ENCODE data around the gene FZD8.
A peak's percentile ranks its signal among the peaks of the same experiment; 100 is the strongest.
"Not testable (repeated sequence)": the region's sequence is repeated elsewhere in the genome, so short reads cannot be mapped to it uniquely, and the experiment has no call there.

Gene FZD8, protein sequence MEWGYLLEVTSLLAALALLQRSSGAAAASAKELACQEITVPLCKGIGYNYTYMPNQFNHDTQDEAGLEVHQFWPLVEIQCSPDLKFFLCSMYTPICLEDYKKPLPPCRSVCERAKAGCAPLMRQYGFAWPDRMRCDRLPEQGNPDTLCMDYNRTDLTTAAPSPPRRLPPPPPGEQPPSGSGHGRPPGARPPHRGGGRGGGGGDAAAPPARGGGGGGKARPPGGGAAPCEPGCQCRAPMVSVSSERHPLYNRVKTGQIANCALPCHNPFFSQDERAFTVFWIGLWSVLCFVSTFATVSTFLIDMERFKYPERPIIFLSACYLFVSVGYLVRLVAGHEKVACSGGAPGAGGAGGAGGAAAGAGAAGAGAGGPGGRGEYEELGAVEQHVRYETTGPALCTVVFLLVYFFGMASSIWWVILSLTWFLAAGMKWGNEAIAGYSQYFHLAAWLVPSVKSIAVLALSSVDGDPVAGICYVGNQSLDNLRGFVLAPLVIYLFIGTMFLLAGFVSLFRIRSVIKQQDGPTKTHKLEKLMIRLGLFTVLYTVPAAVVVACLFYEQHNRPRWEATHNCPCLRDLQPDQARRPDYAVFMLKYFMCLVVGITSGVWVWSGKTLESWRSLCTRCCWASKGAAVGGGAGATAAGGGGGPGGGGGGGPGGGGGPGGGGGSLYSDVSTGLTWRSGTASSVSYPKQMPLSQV

DNA sequence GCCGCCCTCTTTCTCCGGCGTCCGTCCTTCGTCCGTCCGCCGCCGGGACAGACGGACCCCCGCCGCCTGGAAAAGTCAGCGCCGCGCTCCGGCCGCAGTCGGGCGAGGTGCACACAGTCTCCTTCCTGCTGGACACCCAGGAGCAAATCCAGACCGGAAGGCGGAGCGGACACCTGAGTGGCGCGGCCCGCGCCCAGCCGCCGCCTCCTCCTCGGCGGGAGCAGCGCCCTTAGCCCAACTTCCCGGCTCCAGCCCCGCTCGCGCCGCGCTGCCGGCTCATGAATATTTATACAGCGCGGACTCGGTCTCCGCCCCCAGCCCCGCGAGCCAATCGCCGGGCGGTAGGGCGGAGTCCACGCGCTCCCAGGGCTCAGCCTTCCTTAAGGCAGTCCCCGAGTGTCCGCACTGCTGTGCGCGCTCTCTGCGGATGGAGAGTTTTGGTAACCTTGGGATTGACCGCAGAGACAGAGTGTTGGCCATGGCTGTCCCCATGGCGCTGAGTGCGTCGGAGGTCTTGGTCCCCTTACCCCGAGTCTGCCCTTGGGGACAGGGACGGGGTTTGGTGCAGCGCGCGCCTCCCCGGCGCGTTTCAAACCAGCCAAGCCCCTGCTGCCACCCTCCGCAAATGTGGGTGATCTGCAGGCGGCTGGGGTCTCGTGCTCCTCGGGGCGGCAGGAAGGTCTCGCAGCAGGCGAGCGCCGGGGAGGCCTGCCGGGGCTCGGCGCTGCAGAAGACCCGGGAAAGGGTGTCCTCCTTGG lies at the start of gene FZD8:
Gene FZD8 (minus strand): TSS at position 262 of the 758 bp plus-strand sequence. CDS start 867 bp downstream, outside the sequence.
- DNase-seq: peak; percentile 80

DNA sequence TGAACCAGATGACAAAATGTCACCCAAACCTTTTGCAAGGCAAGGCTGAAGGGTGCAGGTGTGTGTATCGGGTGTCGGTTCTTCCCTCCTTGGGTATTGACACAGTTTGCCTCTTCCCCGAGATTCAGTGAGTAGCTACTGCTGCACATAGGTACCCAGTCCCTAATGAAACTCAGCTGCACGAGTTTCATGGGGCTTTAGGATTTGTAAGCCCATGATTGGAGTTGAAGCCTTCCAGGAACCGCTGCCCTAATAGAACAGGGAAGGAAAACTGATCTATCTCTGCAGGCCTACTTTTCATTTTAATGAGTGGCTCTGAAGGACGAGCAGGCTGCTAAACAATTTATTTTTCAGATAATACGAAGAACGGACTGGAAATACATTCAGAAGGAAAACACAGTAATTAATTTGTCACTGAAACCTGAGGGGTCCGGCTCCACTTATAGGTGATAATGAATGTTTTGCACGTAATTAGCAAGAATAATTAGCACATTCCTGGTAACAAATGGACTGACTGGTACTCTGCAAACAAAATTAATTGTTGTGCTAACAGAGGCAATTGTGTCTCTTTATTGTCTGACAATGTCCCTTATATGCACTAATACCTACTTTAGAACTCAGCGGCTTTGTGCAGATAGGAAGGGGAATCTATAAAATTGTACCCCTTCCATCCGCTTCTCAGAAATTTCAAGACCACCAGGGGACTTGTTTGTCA lies 49.6 kb upstream of the FZD8 start:
- no peak for DNase-seq

DNA sequence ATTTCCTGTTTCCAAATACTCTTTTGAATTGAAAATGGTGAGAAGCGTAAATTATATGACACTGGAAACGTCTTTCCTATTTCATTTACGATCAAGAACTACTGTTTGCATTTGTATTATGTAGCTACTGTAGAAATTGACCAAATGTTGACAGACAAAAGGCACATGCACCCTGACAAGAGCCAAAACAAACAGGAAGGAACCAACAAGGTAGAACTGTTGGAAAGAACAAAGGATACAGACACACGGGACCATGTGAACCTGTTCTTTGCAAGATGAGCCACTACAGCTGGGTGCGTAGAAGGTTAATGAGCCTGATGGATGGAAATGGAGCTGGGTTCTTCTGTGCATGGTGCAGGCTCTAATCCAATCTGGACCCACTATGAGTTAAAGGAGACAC lies 48.4 kb upstream of the FZD8 start:
- no peak for DNase-seq

DNA sequence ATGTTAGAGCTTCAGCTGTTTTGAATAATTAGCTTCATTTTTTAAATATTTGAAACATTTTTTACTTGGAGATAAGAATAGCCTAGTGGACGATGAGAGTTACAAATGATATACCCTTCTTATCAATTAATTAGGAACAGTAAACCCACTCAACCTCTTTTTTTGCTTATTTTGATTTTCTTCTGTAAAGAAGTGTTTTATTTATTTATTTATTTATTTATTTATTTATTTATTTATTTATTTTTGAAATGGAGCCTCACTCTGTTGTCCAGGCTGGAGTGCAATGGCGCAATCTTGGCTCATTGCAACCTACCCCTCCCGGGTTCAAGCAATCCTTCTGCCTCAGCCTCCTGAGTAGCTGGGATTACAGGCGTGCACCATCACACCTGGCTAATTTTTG lies 43.8 kb upstream of the FZD8 start:
- not testable (repeated sequence) for DNase-seq

DNA sequence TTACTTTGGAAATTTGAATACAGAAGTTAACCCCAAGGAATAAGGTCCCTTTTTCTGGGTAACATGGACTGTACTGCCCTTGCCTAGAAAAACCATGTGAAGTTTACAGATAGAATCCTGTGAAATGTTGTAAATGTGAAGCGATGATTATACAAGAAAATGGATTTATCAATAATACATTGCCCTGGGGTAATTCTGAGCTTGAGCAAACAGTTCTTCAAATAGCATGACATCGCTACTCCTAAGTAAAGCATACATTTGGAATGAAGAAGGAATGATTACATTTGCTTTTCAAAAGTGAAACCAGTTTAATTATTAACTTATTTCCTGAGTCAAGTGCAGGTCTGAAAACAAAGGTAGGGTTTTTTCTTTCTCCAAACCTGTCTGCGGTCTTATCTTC lies 43.3 kb upstream of the FZD8 start:
- DNase-seq: no peak

DNA sequence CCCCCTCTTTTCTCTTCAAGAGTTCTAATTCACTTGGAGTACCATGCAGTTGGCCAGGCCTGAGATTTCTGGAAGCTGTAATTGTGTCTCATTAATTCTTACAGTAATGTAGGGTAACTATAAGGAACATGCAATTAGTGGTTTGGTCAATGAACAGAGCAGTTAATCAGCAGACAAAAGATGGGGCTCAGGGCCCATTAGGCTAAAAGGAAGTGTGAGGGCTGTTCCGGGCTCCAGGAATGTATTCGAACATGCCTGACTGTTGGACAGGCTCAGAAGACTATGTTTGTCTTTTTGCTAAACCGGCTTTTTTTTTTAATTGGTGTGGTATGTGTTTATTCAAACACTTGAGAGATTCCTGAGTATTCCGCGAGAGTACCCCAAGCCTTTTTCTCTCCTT lies 42.5 kb upstream of the FZD8 start:
- DNase-seq: no peak

DNA sequence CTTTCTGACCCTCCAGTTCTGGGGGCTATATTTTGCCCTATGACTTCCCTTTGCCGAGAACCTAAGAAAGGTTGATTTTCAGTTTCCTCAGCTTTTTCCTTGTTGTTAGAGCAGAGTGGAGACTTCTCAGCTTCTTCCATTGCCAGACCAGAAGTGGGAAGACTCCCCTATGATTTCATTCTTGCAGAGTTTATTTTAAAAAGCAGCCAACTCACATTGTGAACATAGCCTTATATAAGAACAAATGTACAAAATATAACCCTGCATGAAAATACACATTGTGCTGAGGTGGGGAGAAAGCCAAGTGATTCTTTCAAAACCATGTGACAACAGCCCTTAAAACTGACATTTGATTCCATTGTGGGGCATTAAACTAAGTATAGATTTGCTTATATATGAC lies 33.8 kb upstream of the FZD8 start:
- no peak for DNase-seq

DNA sequence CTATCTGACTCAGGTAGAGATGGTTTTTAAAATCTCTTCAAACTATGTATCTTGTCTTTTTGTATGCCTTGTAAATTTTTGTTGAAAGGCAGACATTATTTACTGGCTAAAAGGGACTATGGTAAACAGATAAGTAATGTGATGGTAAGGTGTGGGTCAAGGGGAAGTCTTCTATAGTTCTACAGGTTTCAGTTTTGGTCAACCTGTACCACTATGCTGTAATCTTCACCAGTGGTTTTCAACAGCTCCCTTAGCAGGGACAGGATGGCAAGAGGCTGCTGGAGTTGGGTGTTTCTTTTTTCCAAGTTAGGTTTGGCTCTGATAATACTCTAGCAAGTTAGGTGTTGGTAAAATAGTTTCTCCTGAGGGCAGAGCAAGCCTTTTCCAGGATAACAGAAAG lies 32.7 kb upstream of the FZD8 start:
- no peak for DNase-seq

DNA sequence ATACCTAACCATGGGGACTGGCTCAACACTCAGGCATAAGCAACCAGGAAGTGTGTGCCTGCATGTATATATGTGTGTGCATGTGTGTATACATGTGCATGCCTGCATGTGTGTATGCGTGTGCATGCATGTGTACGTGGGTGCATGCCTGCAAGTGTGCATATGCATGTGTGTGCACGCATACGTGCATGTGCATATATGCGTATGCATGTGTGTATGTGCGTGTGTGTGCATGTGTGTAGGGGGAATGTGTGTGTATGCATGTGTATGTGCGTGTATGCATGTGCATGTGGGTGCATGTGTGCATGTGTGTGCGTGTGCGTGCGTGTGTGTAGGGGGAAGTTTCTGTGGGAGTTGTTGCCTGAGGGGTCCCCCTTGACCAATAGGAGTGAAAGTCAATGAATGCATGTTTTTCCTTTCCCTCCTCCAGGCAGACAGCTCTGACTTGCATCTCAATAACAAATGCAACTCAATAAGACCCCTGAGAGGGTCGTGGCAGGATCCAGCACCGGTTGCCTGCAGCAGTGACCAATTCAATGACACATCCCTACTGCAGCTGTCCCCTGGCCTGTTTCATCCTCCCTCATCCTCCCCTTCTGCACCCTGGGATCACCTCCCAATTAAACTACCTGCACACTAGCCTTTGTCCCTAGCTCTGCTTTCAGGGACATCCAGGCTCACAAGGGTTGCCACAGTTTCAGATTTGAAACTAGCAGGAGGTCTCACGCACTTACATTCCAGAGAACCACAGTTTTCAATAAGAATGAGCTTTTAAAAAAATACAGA lies 27.0 kb upstream of the FZD8 start:
- no peak for DNase-seq

DNA sequence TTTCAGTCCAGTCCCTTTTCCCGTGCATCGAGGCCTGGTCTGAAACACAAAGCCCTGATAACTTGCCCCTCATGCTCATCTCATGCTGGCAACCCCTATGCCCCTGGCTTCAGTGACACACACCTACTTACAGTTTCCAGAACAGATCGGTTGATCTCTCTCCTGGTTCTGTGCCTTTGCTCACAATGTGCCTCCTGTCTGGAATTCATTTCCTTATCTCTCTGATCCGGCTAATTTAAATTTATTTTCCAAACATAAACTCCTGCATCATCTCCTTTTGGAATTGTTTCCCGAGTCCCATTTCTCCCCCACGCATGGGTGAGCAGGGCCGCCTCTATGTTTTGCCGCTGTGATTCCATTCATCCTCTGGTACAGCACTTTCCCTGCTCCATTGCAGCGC lies 25.9 kb upstream of the FZD8 start:
- DNase-seq: no peak

DNA sequence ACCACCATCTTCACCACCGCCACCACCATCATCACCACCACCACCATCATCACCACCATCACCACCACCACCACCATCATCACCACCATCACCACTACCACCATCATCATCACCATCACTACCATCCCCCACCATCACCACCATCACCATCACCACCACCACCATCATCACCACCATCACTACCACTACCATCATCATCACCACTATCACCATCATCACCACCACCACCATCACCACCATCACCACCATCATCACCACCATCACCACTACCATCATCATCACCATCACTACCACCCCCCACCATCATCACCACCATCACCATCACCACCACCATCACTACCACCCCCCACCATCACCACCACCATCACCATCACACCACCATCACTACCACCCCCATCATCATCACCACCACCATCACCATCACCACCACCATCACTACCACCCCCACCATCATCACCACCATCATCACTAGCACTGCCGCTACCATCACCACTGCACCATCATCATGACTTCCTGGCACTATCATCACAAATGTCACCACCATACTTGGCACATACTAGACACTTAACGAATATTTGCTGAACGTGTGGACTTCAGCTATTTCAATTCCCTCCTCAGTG lies 25.3 kb upstream of the FZD8 start:
- DNase-seq: no peak

DNA sequence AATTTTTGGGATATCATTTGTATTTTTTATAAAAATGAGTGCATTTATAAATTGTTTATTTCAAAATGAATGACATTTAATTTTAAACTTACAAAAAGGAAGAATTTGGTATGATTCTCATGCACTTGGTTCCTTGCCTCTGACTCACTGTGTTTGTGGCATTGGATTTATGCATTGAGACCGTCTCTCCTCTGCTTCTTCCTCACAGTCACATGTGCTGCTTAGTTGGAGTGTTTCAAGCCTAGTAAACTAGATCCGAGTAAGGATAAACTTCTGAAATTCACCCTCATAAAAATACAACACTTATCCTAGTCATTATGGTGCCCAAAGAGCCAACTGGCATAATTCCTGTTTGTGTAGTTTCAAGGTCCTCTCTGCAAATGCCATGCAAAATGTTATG lies 19.1 kb upstream of the FZD8 start:
- no peak for DNase-seq

DNA sequence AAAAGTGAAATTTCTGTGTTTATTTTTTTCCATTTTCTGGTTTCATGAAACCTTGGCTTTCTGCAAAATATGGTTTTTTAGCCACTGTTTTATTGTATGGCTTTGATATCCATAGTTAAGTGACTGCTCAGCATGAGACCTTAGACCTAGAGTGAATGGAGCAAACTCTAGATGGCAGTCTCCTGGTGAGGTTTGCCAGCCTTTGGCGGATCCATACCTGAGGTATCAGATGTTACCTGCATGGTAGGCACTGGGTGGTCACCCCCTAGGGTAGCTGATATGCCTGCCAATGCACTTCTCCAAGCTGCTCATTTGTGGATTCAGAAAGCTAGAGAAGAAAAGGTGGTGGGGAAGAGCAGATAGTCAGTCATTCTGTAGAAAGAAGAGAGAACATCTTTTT lies 17.4 kb upstream of the FZD8 start:
- no peak for DNase-seq

DNA sequence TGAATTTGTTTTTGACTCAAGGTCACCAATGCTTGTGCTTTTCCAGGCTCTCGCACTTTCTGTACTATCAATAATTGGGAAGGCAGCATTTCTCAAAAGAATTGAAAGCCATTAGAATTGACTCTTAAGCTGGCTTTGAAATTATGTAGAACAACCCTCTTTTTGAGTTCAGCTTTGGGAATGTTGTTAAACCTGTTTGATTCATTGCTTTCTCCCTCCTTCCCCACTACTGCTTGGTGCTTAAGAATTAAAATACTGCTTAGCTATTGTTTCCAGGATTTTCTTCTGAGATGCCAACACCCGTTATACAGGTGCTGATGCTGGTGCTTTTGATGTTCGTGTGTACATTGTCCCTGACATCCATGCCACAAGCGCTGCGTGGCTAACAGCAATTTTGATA lies 15.5 kb upstream of the FZD8 start:
- no peak for DNase-seq

DNA sequence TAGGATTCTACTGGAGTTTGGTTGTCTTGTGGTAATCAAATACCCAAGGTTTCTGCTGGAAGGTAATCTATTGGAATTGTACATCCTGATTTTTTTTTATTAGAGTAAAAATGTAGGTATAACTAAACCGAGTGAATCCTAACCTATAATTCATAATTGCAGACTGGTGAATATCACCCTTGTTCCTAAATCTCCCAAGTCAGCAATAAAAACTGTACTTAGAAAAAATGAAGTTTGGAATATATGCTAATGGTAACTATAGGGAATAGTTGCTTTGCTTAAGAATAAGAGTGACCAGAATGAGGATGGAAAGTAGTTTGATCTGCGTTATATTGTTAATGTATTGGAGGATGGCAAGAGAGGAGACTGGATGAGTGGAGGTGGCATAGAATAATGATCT lies 10.7 kb upstream of the FZD8 start:
- no peak for DNase-seq

DNA sequence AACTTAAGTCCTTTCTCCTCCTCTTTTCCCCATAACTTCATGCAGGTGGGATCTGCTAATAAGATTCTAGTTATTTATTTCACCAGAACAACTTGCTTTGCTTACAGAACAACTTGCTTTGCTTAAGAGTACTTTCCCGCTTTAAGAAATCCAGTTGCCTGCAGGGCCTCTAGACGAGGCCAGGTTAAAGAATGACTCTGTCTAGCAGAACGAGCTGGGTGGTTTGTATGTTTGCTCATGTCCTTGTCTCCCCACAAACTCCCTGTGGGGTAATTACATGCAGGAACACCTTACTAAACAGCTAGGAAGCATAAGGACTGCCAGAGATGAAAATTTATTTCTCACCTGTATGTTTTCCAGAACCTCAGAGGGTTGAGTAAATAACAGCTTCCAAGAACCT lies 8.8 kb upstream of the FZD8 start:
- no peak for DNase-seq

DNA sequence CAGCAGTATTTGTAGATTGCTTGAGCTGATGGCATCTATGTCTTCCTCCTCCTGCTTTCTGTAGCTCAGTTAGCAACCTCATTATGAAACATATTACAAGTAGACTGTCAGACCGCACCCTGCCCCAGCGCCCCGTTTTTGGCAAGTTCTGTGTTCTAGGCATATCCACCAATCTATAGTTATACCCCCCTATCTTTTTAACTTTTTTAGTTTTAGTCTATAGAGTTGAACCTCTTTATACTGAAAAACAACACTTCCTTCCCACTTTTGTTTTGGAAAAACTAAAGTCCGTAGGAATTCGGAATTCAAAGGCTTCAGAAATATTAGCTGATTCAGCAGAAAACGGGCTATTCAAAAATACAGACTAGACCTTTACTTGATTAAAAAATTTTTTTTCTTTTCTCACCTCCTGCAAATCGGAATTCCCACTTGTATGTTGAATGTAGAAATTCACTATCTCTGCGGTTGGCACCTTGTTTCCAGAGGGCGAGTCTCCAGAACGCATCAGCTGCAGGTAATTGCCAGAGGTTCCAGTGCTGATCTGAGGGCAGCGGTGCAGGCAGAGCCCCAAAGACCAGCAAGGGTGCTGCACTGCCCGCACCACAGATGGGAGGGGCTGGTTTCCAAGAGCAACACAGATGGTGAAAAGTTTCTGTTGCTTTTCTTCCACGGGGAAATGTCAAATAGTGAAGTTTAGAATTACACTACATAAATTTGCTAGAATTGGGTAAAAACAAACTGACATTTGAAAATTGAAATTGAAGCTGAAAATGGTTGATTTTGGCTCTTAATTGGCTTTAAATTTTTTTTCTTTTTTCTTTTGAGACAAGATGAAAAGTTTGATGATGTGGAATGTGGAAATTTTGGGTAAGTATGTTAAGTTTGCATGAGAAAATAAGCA lies 2.2 kb upstream of the FZD8 start:
- no peak for DNase-seq

DNA sequence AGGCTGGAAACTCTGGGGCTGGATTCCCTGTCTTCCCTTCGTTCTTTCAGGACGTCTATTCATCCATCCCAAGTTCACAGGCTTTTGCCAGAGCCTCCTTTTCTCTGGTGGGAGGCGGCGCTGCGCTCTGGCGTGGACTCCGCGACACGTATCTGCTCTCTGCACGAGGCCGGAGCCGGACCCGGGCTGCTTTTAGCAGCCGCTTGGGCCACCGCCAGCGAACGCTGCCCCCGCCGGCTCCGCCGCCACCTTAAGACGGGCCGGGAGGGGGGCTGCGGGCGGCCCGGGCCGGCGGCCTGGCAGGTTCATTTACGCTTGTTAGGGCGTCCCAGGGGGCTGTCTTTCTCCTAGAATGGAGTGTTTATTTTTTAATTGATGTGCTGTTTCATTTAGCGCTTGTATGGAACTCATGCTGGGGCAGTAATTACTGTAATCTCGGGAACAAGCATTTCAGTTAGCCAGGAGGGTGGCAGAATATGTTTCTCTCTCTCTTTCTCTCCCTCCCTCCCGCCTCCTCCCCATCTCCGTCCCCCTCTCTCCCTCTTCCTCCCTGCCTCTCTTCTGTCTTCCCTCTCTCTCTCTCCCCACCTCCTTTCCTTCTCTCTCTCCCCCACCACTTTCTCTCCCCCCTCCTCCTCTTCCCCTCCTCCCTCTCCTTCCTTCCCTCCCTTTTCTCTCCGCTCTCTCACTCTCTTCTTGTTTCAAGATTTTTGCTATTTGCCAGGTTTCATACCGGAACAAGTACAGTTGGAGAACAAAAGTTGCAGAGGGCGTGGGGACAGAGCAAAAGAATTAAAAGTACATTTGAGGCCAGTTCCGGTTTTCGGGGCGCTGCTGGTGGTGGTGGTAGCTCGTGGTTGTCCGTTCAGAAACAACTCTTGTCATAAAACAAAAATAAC lies 1.3 kb upstream of the FZD8 start:
- no peak for DNase-seq

DNA sequence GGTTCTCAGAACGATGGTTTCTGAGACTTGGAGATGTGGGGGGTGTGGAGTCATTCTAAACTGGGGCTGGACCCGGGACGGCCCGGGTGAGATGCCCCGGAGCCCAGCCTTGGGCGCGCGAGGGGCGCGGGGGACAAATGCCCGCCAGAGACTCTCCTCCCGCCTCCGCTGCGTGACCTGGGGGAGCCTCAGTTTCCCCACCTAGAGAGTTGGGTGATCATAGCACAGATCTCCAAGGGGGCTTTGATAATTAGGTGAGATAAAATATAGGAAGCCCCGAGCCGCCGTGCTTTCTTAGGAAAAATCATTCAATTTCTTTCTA lies 658 bp upstream of the FZD8 start:
- DNase-seq: no peak

DNA sequence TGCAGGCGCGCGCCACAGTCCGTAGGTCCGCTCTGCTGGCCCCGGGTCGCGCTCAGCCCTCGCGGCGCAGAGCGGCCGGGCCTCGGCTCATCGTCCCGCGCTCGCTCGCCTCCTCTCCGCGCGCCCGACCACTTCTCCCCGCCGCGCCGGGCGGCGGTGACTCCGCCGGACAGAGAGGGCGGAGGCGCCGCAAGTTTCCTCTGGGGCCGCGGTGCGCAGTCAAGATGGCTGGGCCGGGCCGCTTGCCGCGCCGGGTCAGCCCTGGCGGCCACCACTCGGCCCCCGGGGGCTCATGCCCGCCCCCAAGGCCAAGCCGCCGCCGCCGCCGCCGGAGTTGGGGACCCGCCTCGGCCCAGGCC lies 441 bp downstream of the FZD8 start:
- no peak for DNase-seq
